ENCODE measurements around the gene NSMCE4A.
"Not testable (repeated sequence)": the region's sequence is repeated elsewhere in the genome, so short reads cannot be mapped to it uniquely, and the experiment has no call there.

Gene NSMCE4A, protein sequence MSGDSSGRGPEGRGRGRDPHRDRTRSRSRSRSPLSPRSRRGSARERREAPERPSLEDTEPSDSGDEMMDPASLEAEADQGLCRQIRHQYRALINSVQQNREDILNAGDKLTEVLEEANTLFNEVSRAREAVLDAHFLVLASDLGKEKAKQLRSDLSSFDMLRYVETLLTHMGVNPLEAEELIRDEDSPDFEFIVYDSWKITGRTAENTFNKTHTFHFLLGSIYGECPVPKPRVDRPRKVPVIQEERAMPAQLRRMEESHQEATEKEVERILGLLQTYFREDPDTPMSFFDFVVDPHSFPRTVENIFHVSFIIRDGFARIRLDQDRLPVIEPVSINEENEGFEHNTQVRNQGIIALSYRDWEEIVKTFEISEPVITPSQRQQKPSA

DNA sequence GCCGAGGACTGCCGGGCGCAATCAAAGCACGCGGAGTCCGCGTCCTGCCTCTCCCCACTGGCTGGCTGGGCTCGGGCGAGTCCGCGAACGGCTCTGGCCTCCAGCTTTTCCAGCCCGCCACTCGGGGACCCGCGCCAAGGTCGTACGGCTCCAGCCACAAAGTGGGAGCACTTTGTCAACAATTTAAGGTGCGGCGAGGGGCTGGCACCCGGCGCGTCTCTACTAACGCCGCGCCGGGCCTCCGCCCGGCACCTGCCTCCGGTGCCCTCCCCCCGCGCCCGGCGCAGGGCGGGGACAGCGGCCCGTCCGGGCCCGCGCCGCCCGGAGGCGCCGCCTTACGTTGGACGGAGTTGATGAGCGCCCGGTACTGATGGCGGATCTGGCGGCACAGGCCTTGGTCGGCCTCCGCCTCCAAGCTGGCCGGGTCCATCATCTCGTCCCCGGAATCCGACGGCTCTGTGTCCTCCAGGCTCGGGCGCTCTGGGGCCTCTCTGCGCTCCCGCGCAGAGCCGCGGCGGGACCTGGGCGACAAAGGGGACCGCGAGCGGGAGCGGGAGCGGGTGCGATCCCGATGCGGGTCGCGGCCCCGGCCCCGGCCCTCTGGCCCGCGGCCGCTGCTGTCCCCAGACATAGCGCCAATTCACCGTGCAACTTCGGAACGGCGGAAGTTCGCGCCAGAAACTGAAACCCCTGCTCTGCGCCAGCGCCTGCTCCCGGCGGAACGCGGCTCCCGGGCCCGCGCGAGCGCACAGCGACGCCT is at the start of gene NSMCE4A:
NSMCE4A (minus strand) TSS at position 683 of the 760 bp plus-strand sequence; CDS start at position 631, 52 bp downstream.
- TF ChIP-seq, protein P1, sequence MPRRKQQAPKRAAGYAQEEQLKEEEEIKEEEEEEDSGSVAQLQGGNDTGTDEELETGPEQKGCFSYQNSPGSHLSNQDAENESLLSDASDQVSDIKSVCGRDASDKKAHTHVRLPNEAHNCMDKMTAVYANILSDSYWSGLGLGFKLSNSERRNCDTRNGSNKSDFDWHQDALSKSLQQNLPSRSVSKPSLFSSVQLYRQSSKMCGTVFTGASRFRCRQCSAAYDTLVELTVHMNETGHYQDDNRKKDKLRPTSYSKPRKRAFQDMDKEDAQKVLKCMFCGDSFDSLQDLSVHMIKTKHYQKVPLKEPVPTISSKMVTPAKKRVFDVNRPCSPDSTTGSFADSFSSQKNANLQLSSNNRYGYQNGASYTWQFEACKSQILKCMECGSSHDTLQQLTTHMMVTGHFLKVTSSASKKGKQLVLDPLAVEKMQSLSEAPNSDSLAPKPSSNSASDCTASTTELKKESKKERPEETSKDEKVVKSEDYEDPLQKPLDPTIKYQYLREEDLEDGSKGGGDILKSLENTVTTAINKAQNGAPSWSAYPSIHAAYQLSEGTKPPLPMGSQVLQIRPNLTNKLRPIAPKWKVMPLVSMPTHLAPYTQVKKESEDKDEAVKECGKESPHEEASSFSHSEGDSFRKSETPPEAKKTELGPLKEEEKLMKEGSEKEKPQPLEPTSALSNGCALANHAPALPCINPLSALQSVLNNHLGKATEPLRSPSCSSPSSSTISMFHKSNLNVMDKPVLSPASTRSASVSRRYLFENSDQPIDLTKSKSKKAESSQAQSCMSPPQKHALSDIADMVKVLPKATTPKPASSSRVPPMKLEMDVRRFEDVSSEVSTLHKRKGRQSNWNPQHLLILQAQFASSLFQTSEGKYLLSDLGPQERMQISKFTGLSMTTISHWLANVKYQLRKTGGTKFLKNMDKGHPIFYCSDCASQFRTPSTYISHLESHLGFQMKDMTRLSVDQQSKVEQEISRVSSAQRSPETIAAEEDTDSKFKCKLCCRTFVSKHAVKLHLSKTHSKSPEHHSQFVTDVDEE (CRISPR knock-in tag; IDR thresholded peaks at IDR 0.05) = no peak
- TF ChIP-seq ESRRG (CRISPR knock-in tag; IDR thresholded peaks at IDR 0.05) = 0 out of 2 replicates have a peak, but pooled peaks have one; percentile 47
- ATAC-seq = peak; percentile 92

DNA sequence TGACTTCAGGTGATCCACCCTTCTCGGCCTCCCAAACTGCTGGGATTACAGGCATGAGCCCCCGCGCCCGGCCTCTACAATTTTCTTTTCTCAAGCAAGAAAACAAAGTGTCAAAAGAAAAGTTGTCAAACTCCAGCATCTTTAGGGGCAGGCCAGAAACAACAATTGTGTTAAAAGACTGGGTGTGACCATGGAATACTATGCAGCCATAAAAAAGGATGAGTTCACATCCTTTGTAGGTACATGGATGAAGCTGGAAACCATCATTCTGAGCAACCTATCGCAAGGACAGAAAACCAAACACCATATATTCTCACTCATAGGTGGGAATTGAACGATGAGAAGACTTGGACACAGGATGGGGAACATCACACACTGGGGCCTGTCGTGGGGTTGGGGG is 48.2 kb upstream of the NSMCE4A start:
- not testable (repeated sequence) for ATAC-seq

DNA sequence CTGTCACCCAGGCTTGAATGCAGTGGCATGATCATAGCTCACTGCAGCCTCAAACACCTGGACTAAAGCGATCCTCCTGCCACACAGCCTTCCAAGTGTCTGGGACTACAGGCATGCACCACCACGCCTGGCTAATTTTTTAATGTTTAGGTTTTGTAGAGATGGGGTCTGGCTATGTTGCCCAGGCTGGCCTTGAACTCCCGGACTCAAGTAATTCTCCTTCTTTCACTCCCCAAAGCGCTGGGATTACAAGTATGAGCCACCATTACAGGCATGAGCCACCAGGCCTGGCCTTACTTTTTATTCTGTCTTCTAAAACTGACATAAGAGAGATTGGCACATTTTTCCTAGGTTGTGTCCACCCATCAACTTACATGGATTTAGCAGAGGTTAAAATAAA is 47.3 kb upstream of the NSMCE4A start:
- TF ChIP-seq ZFP30 (CRISPR knock-in tag; IDR thresholded peaks at IDR 0.05) (no peak), RARB (CRISPR knock-in tag; IDR thresholded peaks at IDR 0.05) (no peak), TOX (CRISPR knock-in tag; IDR thresholded peaks at IDR 0.05; ENCODE audit: borderline replicate concordance) (no peak), BACH2 (CRISPR knock-in tag; IDR thresholded peaks at IDR 0.05; ENCODE audit: borderline replicate concordance) (no peak), ARNTL (CRISPR knock-in tag; IDR thresholded peaks at IDR 0.05; ENCODE audit: borderline replicate concordance, low read depth) (no peak)
- ATAC-seq = no peak

DNA sequence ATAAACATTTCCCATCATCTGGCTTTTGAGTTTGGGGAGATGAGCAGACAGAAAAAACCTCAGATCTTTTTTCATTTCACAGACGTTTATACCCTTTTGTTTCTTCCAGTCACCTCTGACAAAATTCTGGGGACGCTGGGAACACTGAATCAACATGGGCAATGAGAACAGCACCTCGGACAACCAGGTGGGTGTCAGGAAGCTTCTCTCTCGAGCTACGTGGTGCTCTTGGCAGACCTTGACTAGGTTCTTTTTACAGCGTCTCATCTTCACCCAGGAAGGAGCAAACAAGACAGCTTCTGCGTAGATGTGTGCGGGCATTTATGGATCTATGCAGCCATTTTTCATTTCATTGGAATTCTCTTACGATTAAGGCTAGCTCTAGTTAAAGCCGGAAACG is 46.8 kb upstream of the NSMCE4A start:
- TF ChIP-seq ARNTL (CRISPR knock-in tag; IDR thresholded peaks at IDR 0.05; ENCODE audit: borderline replicate concordance, low read depth) (no peak), ESRRG (CRISPR knock-in tag; IDR thresholded peaks at IDR 0.05) (no peak), ZNF70 (CRISPR knock-in tag; IDR thresholded peaks at IDR 0.05) (no peak), SNAI2 (CRISPR knock-in tag; IDR thresholded peaks at IDR 0.05) (no peak), TOX (CRISPR knock-in tag; IDR thresholded peaks at IDR 0.05; ENCODE audit: borderline replicate concordance) (no peak), TCF4 (CRISPR knock-in tag; IDR thresholded peaks at IDR 0.05; ENCODE audit: borderline replicate concordance) (no peak), OSR1 (CRISPR knock-in tag; IDR thresholded peaks at IDR 0.05) (no peak), CSDC2 (CRISPR knock-in tag; IDR thresholded peaks at IDR 0.05) (no peak), BACH2 (CRISPR knock-in tag; IDR thresholded peaks at IDR 0.05; ENCODE audit: borderline replicate concordance) (no peak), ZFP30 (CRISPR knock-in tag; IDR thresholded peaks at IDR 0.05) (no peak), ISL1 (CRISPR knock-in tag; IDR thresholded peaks at IDR 0.05) (no peak), RARB (CRISPR knock-in tag; IDR thresholded peaks at IDR 0.05) (no peak), ZNF565 (CRISPR knock-in tag; conservative IDR thresholded peaks at IDR 0.05; ENCODE audit: low read depth) (no peak), ZNF8 (CRISPR knock-in tag; IDR thresholded peaks at IDR 0.05) (no peak), GLIS3 (CRISPR knock-in tag; IDR thresholded peaks at IDR 0.05) (no peak)
- TF ChIP-seq, protein P2, sequence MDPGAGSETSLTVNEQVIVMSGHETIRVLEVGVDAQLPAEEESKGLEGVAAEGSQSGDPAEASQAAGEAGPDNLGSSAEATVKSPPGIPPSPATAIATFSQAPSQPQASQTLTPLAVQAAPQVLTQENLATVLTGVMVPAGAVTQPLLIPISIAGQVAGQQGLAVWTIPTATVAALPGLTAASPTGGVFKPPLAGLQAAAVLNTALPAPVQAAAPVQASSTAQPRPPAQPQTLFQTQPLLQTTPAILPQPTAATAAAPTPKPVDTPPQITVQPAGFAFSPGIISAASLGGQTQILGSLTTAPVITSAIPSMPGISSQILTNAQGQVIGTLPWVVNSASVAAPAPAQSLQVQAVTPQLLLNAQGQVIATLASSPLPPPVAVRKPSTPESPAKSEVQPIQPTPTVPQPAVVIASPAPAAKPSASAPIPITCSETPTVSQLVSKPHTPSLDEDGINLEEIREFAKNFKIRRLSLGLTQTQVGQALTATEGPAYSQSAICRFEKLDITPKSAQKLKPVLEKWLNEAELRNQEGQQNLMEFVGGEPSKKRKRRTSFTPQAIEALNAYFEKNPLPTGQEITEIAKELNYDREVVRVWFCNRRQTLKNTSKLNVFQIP (CRISPR knock-in tag; IDR thresholded peaks at IDR 0.05; ENCODE audit: borderline replicate concordance, low read depth) = no peak
- TF ChIP-seq, protein P3, sequence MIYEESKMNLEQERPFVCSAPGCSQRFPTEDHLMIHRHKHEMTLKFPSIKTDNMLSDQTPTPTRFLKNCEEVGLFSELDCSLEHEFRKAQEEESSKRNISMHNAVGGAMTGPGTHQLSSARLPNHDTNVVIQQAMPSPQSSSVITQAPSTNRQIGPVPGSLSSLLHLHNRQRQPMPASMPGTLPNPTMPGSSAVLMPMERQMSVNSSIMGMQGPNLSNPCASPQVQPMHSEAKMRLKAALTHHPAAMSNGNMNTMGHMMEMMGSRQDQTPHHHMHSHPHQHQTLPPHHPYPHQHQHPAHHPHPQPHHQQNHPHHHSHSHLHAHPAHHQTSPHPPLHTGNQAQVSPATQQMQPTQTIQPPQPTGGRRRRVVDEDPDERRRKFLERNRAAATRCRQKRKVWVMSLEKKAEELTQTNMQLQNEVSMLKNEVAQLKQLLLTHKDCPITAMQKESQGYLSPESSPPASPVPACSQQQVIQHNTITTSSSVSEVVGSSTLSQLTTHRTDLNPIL (CRISPR knock-in tag; IDR thresholded peaks at IDR 0.05; ENCODE audit: low read depth) = no peak
- TF ChIP-seq, protein P4, sequence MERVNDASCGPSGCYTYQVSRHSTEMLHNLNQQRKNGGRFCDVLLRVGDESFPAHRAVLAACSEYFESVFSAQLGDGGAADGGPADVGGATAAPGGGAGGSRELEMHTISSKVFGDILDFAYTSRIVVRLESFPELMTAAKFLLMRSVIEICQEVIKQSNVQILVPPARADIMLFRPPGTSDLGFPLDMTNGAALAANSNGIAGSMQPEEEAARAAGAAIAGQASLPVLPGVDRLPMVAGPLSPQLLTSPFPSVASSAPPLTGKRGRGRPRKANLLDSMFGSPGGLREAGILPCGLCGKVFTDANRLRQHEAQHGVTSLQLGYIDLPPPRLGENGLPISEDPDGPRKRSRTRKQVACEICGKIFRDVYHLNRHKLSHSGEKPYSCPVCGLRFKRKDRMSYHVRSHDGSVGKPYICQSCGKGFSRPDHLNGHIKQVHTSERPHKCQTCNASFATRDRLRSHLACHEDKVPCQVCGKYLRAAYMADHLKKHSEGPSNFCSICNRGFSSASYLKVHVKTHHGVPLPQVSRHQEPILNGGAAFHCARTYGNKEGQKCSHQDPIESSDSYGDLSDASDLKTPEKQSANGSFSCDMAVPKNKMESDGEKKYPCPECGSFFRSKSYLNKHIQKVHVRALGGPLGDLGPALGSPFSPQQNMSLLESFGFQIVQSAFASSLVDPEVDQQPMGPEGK (CRISPR knock-in tag; IDR thresholded peaks at IDR 0.05; ENCODE audit: borderline replicate concordance) = no peak
- TF ChIP-seq, protein P1 (CRISPR knock-in tag; IDR thresholded peaks at IDR 0.05) = no peak
- TF ChIP-seq, protein P5, sequence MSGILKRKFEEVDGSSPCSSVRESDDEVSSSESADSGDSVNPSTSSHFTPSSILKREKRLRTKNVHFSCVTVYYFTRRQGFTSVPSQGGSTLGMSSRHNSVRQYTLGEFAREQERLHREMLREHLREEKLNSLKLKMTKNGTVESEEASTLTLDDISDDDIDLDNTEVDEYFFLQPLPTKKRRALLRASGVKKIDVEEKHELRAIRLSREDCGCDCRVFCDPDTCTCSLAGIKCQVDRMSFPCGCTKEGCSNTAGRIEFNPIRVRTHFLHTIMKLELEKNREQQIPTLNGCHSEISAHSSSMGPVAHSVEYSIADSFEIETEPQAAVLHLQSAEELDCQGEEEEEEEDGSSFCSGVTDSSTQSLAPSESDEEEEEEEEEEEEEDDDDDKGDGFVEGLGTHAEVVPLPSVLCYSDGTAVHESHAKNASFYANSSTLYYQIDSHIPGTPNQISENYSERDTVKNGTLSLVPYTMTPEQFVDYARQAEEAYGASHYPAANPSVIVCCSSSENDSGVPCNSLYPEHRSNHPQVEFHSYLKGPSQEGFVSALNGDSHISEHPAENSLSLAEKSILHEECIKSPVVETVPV (CRISPR knock-in tag; IDR thresholded peaks at IDR 0.05) = no peak
- no peak for ATAC-seq
